HL-60 (cell line): ENCODE results near the gene WWC1.

Experiments
- DNase-seq, 2 experiments: peaks; one replicate each; pipeline ENCODE4 v3.0.0-alpha.2; 2010 to 2020; ENCODE audit warnings: low read depth in 1 of 2, low spot score in 1 of 2
- H3K27ac ChIP-seq: fragments of 250-450 bp; sonication (Bioruptor Pico); replicated peaks from 2 replicates; pipeline ENCODE4 v1.5.1; 2020; ENCODE audit warnings: mild to moderate bottlenecking, moderate library complexity
- H3K27me3 ChIP-seq: fragments of 250-450 bp; sonication (Bioruptor Pico); 2 replicates; pipeline ENCODE4 v1.5.1; 2021; ENCODE audit warnings: mild to moderate bottlenecking, moderate library complexity; ENCODE audit not compliant: insufficient read depth, poor library complexity, severe bottlenecking
- H3K4me3 ChIP-seq: replicated peaks from 2 replicates; pipeline ENCODE4 v1.5.1; 2011; ENCODE audit warnings: mild to moderate bottlenecking, control low read depth, low read length; ENCODE audit not compliant: insufficient read depth
- CTCF ChIP-seq: IDR thresholded peaks from one replicate; pipeline ENCODE4 v1.5.1; 2011; ENCODE audit warnings: low read length, control low read depth, inconsistent platforms; ENCODE audit not compliant: insufficient read depth
- GABPA ChIP-seq: IDR thresholded peaks from 2 replicates; pipeline ENCODE4 v1.6.1; 2012; ENCODE audit warnings: low read depth
- POLR2AphosphoS5 ChIP-seq: IDR thresholded peaks from 2 replicates; pipeline ENCODE4 v1.6.1; 2012; ENCODE audit warnings: low read depth
- SPI1 ChIP-seq: IDR thresholded peaks from 2 replicates; pipeline ENCODE4 v1.6.1; 2012; ENCODE audit warnings: low read depth, mild to moderate bottlenecking, borderline replicate concordance
- TF ChIP-seq, protein P1 (sequence below): IDR thresholded peaks from 2 replicates; pipeline ENCODE4 v1.6.1; 2012; ENCODE audit warnings: low read depth; ENCODE audit not compliant: insufficient replicate concordance

The WWC1 gene

DNA sequence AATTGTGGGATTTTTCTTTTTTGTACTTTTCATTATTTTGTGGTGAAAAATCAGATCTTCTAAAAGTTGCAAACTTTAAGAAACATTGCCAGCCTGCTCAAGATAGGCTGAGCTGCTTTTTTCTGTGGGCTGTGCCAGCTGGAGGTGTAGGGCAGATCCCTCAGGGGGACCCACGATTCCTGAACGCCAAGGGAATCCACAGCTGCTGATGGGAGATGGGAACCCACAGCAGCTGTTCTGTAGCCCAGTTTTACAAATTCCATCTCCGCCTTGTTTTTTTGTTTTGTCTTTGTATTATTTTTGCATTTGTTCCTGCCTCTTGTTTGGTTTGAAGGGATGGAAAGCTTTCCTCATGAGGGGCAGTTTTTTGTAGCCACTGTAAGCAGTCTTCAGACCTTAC is 91.0 kb downstream of the WWC1 start:
- H3K27me3 ChIP-seq, result no peaks in the 10 kb centered on the region
- DNase-seq, result no peak
- H3K4me3 ChIP-seq, result no peak overlapping the region
- TF ChIP-seq, protein P1, sequence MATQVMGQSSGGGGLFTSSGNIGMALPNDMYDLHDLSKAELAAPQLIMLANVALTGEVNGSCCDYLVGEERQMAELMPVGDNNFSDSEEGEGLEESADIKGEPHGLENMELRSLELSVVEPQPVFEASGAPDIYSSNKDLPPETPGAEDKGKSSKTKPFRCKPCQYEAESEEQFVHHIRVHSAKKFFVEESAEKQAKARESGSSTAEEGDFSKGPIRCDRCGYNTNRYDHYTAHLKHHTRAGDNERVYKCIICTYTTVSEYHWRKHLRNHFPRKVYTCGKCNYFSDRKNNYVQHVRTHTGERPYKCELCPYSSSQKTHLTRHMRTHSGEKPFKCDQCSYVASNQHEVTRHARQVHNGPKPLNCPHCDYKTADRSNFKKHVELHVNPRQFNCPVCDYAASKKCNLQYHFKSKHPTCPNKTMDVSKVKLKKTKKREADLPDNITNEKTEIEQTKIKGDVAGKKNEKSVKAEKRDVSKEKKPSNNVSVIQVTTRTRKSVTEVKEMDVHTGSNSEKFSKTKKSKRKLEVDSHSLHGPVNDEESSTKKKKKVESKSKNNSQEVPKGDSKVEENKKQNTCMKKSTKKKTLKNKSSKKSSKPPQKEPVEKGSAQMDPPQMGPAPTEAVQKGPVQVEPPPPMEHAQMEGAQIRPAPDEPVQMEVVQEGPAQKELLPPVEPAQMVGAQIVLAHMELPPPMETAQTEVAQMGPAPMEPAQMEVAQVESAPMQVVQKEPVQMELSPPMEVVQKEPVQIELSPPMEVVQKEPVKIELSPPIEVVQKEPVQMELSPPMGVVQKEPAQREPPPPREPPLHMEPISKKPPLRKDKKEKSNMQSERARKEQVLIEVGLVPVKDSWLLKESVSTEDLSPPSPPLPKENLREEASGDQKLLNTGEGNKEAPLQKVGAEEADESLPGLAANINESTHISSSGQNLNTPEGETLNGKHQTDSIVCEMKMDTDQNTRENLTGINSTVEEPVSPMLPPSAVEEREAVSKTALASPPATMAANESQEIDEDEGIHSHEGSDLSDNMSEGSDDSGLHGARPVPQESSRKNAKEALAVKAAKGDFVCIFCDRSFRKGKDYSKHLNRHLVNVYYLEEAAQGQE, result no peak
- TF ChIP-seq SPI1, result no peak
- no peak overlapping the region for H3K27ac ChIP-seq

DNA sequence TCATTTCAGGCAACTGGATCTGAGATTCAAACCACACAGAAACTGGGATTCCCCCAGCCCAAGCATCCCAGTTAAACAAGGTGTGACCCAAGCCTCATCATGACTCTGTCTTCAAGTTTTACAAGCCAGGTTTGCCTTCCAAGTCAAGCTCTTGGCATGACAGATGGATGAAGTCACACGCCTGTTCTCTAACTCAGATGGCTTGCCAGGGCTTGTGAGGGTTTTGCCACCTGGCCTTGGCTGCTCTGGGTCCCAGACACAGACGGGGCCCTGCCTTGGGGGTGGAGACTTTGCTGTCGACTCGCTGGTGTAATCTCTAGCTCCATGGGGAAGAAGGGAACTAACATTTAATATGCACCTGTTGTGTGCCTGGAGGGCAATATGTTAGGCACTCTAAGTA is 99.0 kb downstream of the WWC1 start:
- TF ChIP-seq GABPA (no peak), CTCF (no peak), POLR2AphosphoS5 (no peak), SPI1 (no peak)
- TF ChIP-seq, protein P1, result no peak
- no peak for DNase-seq
- H3K4me3 ChIP-seq, result no peak overlapping the region
- H3K27ac ChIP-seq, result no peak overlapping the region
- H3K27me3 ChIP-seq, result no peaks in the 10 kb centered on the region

DNA sequence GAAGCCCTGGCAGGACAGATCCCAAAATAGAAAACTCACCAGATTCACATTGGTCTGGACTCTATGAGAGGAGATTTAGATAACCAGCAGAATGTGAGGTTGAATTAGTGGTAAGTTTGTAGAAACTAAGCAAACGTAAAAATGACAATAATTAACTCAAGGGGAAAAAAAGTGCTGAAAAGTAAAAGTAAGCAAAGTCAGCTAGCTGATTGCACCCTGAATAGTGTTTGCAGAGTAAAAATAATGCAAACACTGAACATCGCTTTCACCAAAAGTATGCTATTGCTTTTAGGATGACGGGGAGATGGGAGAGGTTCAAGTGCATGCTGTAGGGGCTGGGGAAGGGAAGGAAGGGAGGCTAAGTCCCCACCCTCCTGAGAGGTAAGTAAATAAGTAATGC is 102.3 kb downstream of the WWC1 start:
- Histone ChIP-seq H3K27me3 (no peaks in the 10 kb centered on the region), H3K4me3 (no peak overlapping the region), H3K27ac (no peak overlapping the region)
- no peak for TF ChIP-seq POLR2AphosphoS5
- TF ChIP-seq, protein P1, result no peak
- no peak for TF ChIP-seq CTCF
- no peak for TF ChIP-seq SPI1
- no peak for TF ChIP-seq GABPA
- no peak for DNase-seq
